Measurements from ENCODE around the gene PAFAH2.
"Not testable (repeated sequence)": the region's sequence is repeated elsewhere in the genome, so short reads cannot be mapped to it uniquely, and the experiment has no call there.

Gene PAFAH2

DNA sequence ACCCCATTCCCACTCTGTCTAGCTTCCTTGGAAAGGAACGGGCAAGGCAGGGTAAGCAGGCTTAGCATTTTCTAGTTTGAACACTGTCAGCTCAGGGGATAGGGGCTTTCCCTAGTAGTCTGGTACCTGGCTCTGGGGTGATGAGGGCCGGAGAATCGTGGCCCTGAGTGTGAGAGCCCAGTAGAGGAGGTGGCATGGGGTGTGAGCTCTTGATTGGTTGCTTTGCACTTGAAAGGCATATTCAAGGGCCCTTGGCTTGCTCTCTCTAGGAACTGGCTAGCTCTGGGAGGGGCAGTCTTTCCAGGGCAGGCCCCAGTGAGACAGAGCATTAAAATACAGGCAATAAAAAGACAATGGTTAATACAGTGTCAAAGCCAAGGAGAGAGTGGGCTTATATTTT lies 13.0 kb upstream of the PAFAH2 start:
- DNase-seq (ENCODE audit: low read depth): no peak

DNA sequence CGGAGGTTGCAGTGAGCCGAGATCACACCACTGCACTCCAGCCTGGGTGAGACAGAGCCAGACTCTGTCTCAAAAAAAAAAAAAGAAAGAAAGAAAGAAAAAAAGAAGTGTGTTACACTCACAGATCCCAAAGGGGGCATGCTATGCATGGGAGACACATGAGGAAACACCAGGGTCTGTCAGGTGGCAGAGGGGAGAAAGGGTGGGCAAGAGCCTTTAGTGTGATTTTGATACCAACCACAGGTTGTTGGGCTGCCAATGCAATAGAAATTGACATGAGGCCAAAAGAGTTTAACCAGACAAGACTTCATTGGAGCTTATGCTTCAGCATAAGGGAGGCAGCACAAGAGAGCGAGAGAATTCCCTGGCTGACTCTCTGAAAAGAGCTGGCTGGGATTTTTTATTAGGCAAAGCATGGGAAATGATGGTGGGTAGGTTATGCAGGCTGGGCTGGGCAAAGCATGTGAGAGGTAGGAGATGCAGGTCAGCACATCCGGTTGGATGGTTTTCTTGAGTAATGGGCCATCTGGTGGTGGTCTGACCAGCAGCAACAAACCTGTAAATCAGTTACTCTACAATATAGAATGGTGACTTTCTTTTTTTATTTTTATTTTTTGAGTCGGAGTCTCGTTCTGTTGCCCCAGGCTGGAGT lies 12.1 kb upstream of the PAFAH2 start:
- DNase-seq (ENCODE audit: low read depth): no peak

DNA sequence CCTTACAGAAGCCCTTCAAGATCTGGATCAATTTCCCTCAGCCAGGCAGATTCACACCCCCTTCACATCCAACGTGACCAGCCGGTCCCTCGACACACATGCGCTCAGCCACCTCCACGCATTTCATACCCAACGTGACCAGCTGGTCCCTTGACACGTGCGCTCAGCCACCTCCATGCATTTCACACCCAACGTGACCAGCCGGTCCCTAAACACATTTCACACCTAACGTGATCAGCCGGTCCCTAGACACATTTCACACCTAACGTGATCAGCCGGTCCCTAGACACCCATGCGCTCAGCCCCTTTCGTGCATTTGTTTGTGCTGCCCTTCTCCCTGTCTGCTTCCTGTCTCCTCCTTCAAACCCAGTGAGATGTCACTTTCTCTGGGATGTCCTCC lies 8.8 kb upstream of the PAFAH2 start:
- no peak for DNase-seq (ENCODE audit: low read depth)

DNA sequence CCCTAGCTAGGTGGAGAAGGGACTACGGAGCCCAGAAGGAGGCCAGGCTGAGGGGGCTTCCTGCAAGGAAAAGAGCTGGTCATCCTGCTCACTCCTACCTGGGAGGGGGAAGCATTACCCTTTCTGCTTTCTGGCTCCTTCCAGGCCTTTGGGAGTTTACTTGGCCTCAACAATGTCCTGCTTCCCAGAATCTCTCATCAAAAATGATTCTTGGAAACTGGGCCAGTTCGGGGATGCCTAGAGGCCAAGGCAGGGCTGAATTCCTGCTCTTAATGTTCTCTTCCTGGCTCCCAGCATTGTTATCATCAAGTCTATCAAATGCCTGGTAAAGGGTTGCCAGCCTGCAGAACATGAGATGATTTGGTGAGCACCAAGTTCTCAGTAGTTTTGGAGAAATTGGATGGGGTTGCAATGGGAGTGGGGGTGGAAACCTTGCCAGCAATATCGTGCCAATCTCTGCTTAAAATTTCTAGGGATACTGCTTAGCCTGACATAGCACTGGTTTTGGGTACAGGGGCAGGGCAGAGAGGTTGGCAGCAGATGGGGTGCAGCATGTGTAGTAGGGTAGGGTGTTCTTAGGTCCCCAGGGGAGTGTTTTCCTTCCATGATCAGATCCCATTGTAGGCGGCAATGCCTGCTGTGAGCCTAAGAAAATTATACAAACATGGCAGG lies 7.7 kb upstream of the PAFAH2 start:
- no peak for DNase-seq (ENCODE audit: low read depth)

DNA sequence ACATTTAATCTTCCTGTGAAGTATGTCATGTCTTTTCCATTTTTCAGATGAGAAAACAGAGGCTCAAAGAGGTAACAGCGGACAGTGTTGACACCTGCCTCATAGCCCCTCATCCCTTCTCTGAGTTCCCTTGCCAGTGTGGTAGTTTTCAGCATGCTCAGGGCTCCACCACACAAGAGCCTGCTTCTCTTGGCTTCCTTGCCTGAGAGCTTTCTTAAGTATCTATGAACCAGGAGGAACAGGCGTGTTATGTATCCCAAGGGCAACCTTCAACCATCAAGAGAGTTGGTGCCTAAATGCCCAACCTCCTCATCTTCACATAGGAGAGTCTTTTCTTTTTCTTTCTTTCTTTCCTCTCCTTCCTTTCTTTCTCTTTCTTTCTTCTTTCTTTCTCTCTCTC lies 5.9 kb upstream of the PAFAH2 start:
- DNase-seq (ENCODE audit: low read depth): no peak

DNA sequence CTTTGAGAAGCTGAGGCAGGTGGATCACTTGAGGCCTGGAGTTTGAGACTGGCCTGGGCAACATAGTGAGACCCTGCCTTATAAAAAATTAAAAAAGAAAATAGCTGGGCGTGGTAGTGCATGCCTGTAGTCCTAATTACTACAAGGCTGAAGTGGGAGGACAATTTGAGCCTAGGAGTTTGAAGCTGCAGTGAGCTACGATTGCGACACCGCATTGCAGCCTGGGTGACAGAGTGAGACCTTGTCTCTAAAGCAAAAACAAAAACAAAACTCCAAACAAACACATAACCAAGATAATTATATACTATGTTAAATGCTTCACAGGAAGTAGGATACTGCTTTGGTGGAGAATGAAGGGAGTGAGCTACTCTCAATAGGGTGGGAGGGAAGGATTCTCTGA lies 5.4 kb upstream of the PAFAH2 start:
- DNase-seq (ENCODE audit: low read depth): no peak

DNA sequence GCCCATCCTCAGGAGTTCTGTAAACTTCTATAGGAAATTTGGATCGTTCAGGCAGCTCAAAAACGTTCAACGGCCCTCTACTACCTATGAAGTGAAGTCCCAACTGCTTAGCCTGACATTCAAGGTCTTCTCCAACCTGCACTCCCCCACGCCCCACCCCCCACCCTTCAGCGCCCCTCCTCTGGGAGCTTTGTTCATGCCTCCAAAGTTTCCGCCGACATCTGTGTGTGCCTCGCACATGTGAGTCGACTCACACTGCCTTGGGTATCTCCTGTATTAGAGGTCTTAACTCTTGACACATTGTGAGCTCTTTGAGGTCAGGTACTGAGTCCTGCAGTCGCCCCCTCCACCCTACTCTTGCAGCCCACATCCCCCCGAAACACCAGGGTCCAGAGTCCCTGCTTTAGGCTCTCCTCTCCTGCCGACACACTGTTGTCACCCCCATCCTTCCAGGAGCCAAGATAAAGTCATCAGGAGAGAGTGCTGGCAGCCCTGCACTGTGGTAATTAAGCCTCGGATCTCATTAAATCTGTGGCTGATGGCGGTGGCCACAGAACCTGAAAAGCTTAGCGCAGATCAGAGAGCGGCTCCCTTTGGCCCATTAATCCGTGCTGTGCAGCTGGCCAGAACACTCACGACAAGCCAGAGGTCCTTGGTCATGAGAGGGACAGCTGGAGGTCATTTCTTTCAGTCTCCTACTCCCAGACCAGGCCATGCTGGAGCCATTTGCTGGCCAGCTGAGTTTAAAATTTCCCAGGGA lies 1.4 kb upstream of the PAFAH2 start:
- DNase-seq (ENCODE audit: low read depth): no peak

DNA sequence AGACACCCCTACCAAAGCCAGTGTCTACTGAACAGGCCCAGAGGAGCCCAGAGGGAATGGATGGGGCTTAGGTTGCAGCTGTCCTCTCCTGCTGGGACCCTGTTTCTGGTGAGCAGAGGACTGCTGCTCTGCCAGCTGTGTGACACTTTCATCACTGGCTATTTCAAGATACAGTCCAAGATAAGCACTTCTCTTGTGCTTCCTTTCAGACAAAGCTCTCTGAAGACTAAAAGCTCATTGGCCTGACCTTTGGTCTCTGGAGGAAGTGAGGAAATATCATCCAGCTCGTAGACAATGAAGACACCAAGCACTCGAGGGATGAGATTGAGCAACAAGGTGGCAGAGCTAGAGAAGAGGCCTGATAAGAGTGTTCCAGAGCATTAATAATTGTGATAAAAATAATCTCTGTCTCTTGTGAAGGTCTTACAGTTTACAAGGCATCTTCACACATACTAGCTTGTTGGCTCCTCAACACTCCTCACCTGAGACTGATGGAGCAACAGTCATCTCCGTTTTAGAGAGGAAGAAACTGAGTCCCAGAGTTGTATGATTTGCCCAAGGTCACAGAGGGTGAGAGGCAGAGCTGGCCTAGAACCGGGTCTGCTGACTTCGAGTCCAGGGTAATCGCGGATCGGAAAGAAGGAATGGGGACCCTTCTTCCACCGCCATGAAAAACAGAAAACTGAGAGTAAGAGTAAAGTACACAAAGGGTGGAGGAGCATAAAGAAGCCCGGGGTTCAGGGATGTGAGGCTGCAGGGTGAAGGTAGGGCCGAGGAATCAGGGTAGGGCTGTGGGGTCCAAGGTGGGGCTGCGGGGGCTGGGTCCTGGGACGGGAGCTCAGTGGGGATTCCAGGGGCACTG lies 666 bp downstream of the PAFAH2 start:
- no peak for DNase-seq (ENCODE audit: low read depth)

DNA sequence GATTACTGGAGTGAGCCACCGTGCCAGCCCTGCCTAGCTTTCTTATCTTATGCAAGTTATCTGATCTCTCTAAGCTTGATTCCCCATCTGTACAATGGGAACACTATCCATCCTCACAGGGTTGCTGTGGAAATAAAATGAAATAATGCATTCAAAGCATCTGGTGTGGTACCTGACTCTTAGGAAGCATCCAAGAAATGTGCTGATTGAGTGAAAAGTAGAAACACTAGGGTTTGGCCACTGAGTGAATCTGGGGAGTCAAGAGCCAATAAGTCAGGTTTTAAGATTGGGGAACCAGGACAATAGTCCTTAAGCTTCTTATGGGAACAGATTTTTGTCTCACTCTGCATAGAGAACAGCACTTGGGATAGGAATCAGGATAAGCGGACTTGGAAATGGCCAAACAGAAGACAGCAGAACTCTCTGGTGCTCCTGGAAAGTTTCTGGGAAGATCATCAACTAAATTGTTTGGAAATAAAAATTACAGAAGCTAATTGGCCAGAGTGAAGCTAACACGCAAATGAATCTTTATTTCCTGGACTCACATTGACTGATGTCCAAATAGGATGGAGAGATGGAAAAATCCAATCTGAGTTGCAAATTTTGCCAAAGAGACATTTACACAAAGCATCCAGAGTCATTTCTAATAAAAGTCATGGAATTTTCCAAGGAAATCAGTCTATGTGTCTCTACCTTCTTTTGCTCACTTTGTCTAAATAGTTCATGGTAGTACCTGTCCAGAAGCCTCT lies 3.3 kb downstream of the PAFAH2 start:
- no peak for DNase-seq (ENCODE audit: low read depth)

DNA sequence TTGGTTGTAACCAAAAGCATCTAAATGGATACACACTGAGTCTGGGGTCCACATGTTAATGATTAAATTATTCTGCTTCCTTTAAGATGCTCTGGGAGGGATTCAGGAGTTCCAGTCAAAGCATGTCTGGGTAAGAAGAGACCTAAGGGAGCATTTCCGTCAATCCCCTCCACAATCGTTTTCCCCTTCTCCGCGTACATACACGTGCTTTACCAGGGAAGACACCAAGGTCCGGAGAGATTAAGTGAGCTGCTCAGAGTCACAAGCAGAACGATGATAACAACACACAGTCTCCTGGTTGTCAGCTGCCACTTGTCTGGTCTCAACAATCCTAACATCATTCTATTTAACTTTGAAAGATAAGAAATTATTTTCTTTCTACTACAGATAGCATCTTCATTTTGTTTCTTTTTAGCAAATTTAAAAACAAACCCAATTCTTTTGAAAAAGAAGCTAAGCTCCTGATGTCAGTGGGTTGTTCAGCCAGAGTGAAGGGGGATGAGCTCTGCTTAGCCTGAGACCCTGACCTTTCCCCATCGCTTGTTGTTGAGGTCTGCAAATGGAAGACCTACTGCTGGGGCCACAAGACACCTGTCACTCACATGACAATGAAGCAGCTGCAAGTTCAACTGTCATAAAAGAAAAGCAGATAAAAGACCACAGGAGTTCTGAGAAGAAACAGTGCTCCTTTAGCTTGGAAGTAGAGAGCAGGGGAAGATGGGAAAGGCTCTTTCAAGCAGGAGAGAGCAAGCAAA lies 4.5 kb downstream of the PAFAH2 start:
- DNase-seq (ENCODE audit: low read depth): no peak

DNA sequence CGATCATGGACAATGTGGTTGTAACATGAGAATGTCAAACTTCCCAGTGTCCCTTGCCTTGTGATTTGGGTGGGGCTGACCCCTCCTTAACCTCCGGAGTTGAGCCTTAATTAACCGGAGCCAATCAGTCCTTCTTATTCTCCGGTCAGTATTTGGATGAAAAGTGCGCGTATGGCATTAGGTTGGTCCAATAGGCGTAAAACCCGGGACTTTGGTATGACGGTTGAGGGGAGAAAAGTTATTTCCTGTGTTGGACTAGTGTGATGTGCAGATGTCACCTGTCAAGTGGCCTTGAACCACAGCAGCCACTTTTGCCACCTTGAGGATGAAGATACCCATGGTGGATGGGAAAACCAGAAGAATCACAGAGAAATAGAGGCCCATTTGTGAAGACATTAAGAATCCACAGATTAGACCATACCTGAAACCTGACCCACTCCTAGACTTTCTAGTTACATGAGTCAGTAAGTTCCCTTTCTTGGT lies 5.1 kb downstream of the PAFAH2 start:
- no peak for DNase-seq (ENCODE audit: low read depth)

DNA sequence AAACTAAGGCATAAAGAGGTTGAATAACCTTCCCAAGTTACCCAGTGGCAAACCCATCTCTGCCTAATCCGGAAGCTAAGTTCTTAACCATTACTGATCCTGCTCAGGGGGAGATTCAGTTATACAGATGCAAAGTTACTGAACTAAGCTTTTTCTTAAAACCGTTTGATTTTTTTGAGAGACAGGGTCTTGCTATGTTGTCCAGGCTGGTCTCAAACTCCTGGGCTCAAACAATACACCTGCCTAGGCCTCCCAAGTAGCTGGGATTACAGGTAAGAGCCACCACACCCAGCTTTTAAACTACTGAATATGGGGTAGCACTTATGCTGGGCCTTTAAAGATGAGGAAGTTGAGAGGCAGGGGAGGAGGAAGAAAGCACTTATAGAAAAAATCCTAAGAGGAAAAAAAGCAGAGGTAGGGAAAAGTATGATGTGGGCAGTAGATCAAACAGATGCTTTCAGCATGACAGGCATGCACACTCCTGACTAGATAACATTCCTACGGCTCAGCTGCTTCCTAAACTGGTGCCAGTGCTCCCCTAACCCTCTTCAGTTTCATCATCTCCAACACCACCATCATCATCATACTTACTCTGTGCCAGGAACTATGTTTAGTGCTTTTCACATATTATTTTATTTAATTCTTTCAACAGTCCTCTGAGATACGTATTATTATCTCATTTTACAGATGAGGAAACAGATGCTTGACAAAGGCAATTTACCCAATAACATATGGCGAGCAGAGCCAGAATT lies 5.8 kb downstream of the PAFAH2 start:
- DNase-seq (ENCODE audit: low read depth): no peak

DNA sequence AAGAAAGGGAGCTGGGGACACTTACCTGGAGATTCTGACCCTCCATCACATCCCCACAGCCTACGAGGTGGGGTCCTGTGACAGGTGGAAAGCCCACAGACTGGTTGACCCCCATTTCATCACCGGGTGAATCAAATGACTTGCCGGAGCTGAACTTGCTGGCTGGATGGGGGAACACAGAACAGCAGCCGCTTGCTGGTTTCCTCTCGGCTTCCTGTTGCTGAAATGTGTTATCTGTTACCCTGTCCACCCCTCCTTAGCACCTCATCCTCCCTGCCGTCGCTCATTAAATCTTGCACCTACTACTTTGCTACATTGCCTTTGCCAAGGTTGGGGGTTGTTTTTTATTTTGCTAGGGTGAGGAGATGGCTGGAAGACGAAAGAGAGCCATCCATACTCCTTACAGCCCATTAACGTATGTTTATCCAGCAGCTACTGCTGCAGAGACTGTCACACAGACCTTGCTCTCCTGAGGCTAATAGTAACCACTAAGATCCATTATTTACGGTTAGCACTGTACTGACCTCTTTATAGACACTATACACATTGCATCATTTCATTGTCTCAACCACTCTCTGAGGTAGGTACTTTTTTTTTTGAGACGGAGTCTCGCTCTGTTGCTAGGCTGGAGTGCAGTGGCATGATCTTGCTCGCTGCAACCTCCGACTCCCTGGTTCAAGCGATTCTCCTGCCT lies 7.0 kb downstream of the PAFAH2 start:
- no peak for DNase-seq (ENCODE audit: low read depth)

DNA sequence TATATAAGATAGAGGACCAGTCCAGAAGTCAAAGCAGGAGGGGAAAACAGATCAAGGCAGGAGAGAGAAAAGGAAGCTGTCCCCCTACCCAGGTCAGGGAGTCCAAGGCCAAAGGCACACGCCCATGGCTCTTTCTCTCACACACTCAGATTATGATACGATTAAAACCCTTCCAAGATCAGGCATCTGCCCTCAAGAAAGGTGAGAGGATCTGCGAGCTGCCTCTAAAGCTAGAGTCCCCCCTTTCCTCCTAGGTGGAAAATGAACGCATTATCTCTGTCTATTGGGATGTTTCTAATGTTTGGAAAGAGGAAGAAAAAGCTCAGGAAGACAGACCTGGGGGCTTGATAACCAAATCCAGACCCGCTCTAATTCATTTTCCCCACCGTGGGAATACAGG lies 7.6 kb downstream of the PAFAH2 start:
- no peak for DNase-seq (ENCODE audit: low read depth)

DNA sequence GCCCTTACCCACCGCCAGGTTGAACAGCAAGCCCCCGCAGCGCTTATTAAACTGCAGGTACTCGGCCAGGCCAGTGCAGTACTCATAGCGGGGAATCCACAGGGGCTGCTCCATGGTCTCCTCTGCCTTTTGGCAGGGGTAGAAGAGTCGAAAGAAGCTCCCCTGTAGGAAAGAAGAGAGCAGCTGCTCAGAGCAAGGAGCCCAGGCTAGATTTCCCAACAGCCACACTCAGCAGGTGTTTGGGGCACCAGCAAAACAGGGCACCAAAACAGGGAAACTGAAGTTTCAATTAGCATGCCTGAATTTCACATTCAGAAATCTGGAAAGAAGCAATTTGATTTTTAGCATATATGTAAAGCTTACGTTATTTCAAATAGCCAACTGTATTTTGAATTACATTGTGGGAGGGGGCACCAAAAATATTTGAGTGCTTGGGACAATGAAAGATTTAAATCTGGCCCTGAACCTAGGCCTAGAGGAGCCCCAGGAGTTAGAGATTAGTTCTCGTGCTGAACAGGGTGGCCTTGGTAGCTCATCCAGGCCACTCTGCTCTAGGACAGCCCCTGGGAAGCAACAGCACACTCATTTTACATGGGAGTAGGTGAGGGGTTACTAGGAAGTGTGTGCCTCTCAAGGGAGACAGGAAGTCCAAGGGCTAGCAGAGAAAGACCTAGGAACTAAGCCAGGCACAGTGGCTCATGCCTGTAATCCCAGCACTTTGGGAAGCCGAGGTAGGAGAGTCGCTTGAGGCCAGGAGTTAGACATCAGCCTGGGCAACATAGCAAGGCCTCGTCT lies 8.2 kb downstream of the PAFAH2 start:
- DNase-seq (ENCODE audit: low read depth): no peak

DNA sequence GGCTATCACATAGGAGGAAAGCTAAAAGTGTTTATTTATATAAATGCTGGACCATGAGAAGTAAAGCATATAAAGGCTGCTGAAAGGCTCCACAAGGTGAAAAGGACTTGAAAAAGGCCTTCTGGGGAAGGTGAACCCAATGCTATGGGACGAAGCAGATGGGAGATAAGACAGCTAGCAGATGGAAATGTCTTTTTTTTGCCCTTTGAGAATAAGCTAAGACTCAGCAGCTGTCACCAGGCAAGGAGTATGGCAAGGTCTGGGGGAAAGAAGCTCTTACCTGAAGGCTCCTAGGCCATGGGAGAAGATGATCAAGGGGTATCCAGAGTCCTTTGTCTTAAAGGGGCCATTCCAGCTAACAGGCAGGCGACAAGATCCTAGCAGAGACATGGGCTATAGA lies 9.9 kb downstream of the PAFAH2 start:
- DNase-seq (ENCODE audit: low read depth): no peak

DNA sequence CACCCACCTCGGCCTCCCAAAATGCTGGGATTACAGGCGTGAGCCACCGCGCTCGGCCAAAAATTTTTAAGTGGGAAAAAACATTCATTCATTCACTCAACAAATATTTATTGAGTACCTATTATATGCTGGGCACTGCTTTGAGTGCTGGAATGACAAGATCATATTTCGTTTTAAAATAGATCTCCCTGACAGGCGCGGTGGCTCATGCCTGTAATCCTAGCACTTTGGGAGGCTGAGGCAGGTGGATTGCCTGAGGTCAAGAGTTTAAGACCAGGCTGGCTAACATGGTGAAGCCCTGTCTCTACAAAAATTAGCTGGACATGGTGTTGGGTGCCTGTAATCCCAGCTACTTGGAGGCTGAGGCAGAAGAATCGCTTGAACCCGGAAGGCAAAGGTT lies 11.1 kb downstream of the PAFAH2 start:
- not testable (repeated sequence) for DNase-seq (ENCODE audit: low read depth)

DNA sequence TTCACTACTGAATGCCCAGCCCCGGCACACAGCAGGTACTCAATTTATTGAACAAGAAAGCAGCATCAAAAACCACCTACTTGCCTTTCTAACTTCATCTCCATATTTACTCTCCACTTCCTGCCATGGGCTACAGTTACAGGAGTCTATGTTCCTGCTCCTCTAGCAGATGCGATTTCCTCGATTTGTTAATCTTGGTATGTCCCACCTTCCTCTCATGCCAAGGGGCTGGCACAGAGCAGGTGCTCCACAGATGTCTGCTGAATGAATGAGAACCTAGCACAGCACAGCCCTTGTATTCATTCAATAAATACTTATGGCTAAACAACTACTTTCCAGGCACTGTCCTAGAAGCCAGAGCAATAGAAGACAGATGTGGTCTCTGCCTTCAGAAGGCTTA lies 12.2 kb downstream of the PAFAH2 start:
- no peak for DNase-seq (ENCODE audit: low read depth)

DNA sequence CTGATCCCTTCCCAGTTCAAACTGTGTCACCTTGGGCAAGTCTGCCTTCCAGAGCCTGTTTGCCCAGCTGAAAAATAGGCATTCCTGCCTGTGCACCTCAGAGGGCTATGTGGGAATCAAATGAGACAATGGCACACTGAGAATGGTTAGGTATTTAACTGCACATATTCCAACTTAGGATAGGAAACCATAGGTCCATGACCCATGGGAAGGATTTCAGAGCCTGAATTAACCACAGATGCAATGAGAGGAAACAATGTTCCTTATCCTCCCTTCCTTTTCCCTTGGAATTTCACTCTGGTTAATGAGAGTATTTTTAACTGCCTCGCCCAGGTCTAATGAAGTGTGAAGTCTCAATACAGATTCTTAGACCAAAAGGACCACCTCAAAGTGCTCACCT lies 12.7 kb downstream of the PAFAH2 start:
- DNase-seq (ENCODE audit: low read depth): no peak
